Hematopoietic multipotent progenitor cell treated with erythropoietin and hydrocortisone succinate and interleukin-3 and kit ligand, for 6 days (in vitro differentiated cells): ENCODE data around the gene CHST8.

ENCODE experiments used
- DNase-seq: peaks from one replicate; pipeline ENCODE4 v3.0.0-alpha.2; 2015

Gene CHST8

DNA sequence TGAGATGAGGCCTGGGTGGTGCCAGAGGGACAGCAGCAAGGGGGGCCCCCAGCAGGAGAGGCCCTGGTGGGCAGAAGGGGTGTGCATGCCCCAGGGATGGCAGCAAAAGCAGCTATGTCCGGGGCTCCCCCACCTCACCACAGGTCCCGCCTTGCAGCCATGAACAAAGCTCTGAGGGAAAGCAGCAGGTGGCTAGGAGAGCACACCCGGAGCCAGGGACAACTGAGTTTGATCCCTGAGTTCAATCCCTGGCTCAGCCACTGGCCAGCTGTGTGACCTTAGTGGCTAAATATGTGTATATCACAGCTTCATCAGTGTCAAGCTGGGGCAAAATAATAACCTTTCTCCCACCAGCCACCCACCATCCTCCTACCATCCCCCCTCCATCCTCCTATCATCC is 127.3 kb downstream of the CHST8 start:
- DNase-seq: no peak

DNA sequence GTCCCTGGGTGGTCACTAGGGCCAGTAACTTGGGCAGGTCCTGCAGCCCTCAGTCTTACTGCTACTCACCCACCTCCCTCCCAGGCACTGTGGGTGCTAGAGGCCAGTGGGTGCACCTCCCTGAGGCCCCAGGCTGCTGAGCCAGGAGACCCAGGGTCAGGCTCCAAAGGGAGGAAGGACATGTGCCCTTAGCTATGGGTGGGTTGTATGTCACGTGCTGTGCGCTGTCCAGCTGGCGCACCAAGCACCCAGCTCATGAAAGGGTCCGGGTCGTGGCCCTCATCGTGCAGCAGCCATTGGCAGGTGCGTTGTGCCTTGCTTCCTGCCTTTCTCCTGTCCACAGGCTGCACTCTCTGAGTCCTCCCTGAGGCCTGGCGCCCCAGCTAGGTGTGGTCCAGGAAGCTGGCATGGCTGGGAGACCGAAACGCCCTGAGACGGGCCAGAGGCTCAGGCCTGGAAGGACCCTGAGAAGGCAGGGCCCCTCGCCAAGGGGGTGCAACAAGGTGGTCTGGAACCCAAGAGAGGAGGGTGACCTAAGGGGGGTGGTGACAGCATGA is 127.9 kb downstream of the CHST8 start:
- no peak for DNase-seq

DNA sequence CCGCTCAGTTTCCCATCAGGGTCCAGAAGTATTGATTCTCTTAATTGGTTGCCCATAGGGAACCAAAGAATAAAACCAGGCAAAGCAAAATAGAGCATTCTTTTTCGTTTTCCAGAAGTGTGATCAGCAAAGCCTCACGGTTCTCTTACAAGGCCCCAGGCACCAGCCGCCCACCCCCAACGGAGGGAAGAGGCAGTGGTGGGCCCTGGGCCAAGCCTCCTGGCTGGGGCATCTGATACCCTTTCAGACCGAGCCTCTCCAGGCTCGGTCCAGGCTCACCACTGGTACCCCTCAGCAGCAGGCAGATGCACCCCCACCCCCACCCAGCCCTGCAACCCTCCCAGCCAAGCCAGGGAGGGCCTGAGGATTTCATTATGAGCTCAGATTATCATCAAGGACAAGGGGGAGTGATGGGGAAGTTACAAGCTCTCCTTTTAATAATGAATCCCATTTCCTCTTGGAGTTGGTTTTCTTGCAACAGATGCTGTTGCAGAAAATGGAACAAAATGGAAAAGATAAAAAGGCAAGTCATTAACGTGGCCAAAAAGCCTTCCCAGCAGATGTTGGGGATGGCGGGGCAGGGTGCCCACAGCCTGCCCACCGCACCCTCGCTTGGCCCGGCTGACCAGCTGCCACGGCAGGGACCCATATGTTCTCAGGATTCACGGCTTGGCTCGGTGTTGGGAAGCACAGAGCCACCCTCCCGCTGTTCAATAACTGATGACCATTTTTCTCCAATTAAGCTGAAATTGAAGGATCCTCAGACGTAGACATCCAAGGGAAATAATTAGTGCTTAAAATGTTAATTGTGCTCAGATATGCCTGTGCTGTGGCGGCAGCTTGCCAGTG is 129.1 kb downstream of the CHST8 start:
- no peak for DNase-seq

DNA sequence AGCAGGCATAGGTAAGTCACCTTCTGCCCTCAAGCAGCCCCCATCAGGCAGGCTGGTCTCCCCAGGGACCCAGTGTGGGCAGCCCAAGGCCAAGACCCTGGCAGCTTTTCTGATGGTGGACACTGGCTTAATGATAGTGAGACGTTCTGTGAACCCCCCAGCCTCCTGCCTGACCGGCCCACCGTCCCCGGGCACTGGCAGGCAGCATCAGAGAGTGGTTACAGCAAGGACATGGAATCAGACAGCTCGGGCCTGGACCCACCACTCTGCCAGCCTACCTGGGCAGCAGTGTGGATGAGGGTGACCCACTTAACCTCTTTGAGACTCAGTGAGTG is 129.7 kb downstream of the CHST8 start:
- no peak for DNase-seq

DNA sequence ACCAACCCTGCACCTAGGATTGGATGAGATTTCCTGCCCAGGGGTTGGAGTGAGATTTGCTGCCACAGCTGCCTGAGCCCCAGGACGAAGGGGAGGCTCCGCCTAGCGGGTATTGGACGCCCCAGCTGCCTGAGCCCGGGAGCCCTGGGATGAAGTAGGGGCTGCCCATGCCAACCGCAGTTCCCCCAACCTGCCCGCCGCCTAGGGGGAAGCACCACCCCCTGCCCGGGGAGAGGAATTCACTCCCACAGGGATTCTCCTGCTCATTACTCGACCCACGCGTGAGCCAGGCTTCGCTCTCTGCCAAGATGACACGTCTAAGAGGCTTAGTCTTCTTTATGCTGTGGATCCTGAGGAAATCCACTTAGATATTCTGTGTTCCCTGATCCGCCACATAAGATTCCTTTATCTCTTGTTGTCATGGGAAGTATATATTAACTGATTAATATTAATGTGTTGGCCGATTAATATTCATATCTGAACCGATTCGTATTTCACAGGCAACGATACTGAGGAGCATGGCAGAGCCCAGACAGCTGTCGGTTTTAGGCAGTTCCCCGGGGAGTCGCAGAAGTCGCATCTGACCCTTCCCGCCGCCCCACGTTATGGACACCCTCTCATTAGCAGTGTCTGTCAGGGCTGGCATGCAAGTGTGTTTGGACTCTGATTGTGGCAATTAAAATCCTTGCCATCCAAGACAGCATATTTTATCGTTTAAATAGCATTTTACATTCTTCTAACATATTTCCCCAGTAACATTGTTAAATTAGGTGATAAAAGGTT is 130.5 kb downstream of the CHST8 start:
- DNase-seq: no peak

DNA sequence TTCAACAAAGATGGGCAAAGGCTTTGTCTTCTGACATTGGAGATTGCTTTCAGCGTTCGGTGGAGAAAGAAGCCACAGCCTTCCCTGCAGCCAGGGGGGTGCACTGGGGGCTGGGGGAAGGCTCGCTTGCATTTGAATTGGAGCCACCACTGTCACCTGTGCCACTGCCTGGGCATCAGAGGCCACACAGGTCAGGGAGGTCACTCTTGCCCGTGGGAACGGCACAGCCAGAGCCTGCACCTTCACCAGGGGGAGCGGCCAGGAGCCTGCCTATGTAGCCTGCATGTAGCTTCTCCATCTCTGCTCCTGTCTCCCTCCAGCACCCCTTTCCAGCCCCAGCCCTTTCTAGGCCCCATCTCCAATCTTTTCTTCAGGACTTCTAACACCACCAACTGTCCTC is 131.2 kb downstream of the CHST8 start:
- no peak for DNase-seq

DNA sequence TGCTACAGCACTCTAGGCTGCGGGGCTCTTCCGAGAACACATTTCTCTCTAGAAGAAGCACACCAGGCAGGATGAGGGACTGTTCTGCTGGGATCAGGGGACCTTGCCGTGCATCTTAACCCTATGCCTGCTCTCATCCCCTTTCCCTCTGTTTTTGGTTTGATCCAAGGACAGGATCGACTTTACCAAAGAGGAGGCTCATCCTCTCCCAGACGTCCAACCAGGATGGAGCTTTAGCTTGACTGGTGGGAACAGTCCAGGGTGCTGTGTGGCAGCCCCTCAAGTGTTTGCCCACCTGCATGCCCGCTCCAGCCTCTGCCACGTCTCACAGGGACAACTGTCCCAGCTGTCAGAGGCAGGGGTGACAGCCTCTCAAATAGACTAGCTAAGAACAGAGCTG is 132.6 kb downstream of the CHST8 start:
- DNase-seq: no peak

DNA sequence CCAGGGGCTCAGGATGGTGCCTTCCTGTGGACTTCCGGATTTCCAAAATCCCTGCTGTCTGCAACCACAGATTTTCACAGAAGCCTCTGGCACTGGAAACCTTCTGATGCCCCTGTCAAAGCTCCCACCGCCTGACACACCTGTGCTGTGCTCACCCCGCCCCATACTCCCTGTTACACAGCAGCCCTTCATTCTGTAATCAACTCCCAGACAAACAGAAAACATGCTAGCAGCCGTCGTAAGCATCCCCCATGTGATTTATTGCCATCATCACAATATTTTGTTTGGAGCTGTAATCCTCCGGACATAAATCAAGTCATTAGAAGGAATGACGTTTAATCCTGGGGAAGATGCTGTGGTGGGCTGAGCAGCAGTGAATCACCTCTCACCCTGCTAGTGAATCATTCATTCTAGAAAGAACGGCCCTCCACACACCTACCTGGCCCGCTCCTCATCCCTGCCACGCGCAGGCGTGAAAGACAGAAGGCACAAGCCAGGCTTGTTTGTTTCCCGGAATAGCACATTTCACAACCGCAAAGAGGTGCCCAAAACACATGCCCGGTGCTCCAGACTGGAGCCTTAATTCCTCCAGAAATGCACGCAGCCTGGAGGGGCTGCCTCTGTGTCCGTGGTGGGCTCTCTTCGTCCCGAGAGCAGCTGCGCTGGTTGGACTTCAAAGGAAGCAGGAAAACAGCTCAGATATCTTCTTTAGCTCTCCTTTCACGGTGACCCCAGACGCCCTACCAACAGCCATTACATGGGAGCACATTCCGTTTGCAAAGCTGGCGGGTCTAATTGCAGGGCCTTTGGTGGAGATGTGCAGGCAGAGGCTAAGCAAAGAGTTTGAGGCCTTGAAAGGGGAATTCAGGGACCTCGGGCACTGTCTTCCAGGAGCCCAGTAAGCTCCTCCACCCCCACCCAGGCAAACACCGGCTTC is 133.6 kb downstream of the CHST8 start:
- no peak for DNase-seq

DNA sequence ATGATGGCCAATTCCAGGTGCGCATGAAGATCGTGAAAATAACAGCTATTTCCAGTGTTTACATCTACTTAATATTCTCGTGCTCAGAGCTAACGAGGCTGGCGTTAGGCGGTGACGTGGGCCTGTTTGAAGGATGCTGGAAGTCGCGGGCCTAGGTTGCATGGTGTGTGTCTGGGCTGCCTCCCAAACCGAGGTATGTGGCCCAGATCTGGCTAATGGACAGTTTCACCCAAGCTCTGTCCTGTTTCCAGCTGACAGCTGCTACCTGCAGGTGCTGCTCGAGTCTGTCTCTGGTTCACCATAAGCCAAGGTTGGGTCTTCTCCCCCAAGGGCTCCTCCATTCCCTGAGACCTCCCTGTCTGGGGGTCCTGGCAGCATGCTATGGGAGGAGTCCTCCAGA is 134.4 kb downstream of the CHST8 start:
- no peak for DNase-seq

DNA sequence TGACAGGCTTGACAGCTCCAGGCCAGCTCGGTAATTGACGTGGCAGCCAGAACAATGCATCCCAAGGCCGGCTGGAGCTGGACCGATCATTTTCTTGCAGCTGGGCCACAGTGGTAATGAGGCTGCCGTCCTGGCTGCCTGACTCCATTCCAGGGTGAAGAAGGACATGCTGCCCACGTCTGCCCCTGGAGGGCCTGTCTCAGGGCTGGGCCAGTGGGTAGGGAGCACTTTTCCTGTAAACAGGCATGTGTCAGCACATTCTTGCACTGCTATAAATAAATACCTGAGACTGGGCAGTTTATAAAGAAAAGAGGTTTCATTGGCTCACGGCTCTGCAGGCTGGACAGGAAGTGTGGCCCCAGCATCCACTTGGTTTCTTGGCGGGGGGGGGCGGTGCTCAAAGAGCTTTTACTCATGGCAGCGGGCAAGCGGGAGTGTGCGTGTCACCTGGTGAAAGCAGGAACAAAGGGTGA is 136.8 kb downstream of the CHST8 start:
- no peak for DNase-seq

DNA sequence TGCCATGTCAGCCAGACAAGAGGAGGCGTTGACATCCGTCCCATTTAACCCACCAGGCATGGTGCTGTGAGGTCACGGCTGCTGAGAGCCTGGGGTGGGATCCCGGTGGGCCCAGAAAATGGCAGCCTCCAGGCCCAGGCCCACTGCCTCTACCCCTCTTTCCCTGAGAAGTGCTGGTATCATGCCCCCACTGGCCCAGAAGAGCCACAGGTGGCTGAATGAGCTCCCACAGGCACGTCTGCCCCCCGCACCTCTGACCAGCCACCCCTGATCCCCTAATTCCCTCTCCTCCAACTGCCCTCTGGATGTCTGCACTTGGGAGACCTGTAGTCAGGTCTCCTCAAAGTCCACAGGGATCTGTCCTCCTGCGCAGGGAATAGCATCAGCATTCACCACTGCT is 137.6 kb downstream of the CHST8 start:
- no peak for DNase-seq

DNA sequence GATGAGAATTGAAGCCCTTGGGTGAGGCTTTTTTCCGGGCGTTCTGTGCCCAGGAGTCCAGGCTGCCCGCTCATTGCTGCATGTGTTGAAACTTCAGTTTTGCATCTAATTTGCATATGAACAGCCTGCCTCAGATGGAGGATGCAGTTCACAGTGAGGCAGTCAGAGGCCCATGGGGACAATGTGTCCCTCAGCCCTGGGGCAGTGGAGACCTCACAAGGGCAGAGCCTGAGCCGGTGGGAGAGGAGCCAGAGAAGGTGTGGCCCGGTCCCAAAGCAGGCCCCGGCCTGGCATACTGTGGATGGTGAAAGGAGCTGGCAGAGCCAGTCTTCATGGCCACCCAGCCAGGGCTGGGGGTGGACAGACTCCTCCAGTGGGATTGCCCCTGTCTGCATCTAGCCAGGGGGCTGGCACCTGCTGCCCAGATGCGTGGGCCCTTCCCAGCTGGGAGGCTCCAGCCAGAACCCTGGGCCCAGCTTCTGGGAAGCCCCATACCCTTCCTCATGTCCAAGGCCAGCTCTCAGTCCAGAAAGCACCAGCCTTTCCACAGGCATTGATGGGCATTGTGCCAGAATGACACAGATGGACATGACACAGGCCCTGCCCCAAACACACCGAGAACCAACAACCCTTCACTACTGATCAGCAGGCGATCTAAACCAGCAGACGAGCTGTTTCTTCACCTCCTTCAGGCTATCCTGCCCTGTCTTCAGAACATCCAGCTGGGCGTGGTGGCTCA is 142.0 kb downstream of the CHST8 start:
- DNase-seq: no peak

DNA sequence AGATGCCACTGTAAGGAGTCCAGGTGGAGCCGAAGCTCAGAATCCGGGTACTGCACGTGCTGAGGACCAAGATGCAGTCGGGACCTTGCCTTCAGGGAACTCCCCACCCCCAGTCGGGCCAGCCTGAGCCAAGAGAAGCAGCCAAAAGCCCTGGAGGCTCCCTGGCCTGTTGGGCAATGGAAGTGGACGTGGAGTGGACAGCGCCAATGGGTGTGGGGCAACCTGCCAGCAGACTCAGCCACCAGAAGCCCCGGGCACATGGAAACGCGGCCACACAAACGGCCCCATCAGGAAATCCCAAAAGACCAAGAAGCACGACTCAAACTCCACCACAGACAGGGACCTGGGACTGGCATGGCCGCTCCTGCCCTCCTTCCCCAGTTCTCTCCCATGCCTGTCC is 144.9 kb downstream of the CHST8 start:
- no peak for DNase-seq

DNA sequence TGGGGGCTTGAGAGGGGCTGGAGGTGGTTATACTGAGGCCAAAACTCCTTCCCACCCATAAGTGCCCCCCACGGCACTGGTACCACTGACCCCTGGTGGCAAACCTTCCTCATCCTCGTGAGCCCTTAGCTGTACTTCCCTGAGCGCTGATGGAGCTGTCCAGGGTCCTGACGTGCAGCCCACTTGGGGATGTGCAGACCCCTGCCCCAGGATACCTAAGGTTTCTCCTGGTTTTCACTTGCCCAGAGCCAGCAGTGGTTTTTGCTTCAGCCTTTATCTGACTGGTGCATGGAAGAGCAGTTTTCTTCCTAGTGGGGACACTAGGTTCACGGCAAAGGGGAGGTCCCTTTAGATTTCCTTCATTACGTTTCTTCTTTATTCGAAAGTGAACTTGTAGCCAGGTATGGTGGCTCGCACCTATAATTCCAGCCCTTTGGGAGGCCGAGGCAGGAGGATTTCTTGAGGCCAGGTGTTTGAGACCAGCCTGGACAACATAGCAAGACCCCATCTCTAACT is 146.2 kb downstream of the CHST8 start:
- DNase-seq: peak; percentile 63

DNA sequence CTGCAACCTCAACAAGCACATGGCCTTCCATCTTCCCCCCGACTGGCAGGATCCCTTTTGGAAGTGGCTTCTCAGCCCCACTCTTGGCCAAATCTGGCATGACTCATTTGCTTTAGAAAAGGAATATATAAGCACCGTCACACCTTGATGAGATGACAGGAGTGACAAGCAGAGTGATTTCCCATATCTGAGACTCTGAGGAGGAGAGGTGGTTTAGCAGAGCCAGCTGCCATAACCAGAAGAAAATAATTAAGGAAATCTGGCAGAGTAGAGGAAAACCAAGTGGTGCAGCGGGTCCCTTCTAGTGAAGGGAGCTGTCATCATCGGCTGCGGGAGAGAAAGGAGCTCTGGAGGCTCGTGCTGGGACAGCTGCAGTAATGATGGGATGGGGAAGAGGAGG is 147.5 kb downstream of the CHST8 start:
- no peak for DNase-seq

DNA sequence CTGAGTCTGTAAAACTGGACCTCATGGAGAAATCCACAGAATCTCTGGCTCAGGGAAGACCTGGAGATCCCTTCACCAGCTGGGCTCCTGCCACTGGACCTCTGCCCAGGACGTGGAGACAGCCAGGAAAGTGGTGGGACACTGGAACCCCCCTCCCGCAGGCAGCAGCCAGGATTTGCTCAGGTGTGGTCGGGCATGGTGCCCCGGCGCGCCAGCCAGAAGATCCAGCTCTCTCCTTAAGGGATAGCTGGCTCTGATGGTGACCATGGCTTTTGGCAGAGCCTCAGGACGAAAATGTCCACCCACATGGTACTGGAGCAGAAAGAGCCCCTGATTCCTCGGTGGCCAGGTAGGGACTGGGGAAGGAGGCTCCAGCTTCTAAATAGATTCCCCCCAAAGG is 148.4 kb downstream of the CHST8 start:
- DNase-seq: no peak

DNA sequence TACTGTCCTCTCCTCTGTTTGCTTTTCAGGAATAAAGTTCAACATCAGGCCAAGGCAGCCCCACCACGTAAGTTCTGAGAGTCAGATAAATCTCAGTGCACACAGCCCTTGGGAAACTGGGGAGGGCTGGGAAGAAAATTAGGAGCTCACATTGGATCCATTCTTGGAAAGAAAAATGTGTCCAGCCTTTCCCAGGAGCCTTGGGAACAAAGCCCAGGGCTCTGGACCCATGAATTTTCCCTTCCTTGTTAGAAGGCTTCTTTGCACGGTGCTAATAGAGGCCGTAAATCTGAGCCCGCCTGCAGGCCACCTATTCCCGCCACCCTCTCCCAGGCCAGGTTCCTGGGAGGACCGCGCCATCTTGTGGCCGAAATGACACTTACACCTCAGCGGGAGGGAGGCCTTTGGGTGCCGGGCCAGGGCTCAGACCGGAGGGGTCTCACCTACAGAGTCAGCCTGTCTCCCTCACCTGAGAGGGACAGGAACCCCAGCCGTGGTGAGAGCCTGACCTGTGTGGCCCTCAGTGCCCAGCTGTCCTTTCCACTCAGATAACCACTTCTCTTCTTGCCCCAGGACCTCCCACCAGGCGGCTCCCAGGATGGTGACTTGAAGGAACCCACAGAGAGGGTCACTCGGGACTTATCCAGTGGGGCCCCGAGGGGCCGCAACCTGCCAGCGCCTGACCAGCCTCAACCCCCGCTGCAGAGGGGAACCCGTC is 149.8 kb downstream of the CHST8 start:
- peak; percentile 80 for DNase-seq

DNA sequence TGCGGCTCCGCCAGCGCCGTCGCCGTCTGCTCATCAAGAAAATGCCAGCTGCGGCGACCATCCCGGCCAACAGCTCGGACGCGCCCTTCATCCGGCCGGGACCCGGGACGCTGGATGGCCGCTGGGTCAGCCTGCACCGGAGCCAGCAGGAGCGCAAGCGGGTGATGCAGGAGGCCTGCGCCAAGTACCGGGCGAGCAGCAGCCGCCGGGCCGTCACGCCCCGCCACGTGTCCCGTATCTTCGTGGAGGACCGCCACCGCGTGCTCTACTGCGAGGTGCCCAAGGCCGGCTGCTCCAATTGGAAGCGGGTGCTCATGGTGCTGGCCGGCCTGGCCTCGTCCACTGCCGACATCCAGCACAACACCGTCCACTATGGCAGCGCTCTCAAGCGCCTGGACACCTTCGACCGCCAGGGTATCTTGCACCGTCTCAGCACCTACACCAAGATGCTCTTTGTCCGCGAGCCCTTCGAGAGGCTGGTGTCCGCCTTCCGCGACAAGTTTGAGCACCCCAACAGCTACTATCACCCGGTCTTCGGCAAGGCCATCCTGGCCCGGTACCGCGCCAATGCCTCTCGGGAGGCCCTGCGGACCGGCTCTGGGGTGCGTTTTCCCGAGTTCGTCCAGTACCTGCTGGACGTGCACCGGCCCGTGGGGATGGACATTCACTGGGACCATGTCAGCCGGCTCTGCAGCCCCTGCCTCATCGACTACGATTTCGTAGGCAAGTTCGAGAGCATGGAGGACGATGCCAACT is 150.5 kb downstream of the CHST8 start:
- no peak for DNase-seq

DNA sequence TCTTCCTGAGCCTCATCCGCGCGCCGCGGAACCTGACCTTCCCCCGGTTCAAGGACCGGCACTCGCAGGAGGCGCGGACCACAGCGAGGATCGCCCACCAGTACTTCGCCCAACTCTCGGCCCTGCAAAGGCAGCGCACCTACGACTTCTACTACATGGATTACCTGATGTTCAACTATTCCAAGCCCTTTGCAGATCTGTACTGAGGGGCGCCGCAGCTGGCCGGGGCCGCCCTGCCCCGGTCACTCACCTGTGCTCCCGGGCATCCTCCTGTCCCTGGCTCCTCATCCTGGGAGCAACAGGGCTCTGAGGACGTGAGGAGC is 151.1 kb downstream of the CHST8 start:
- DNase-seq: no peak
